Effector CD4-positive, alpha-beta T cell (primary cell): Measurements from ENCODE around the gene ACVR1B.
"Not testable (repeated sequence)": the region's sequence is repeated elsewhere in the genome, so short reads cannot be mapped to it uniquely, and the experiment has no call there.

Source experiments
- DNase-seq: peaks from one replicate; pipeline ENCODE4 v3.0.0-alpha.2; 2020

ACVR1B gene

GRCh38 chr12:51971679-51972421, 20.4 kb downstream of the ACVR1B start:
- no peak for DNase-seq

- no peak for DNase-seq
These were observed 20.9 kb downstream of the ACVR1B start for GRCh38 chr12:51972422-51972812.

GRCh38 chr12:51972849-51973273, 21.4 kb downstream of the ACVR1B start:
- peak; percentile 37 for DNase-seq

GRCh38 chr12:51973560-51973959, 22.1 kb downstream of the ACVR1B start:
- no peak for DNase-seq

GRCh38 chr12:51974646-51975045, 23.1 kb downstream of the ACVR1B start:
- DNase-seq, result no peak

GRCh38 chr12:51975196-51975595, 23.7 kb downstream of the ACVR1B start:
- DNase-seq, result no peak

GRCh38 chr12:51976376-51977160, 25.1 kb downstream of the ACVR1B start:
- no peak for DNase-seq

- no peak for DNase-seq
These were observed 25.8 kb downstream of the ACVR1B start for GRCh38 chr12:51977320-51977753.

GRCh38 chr12:51979306-51979705, 27.8 kb downstream of the ACVR1B start:
- DNase-seq, result not testable (repeated sequence)

- DNase-seq, result peak; percentile 56
These were observed 28.7 kb downstream of the ACVR1B start for GRCh38 chr12:51980051-51980808.

- no peak for DNase-seq
These were observed 29.3 kb downstream of the ACVR1B start for GRCh38 chr12:51980809-51981127.

- DNase-seq, result no peak
These were observed 33.2 kb downstream of the ACVR1B start for GRCh38 chr12:51984657-51985056.

GRCh38 chr12:51985154-51985835, 33.8 kb downstream of the ACVR1B start:
- no peak for DNase-seq

- DNase-seq, result no peak
These were observed 35.3 kb downstream of the ACVR1B start for GRCh38 chr12:51986834-51987233.

GRCh38 chr12:51992246-51992645, 40.7 kb downstream of the ACVR1B start:
- no peak for DNase-seq

GRCh38 chr12:51994539-51994820, 43.0 kb downstream of the ACVR1B start:
- no peak for DNase-seq

- DNase-seq, result no peak
These were observed 43.5 kb downstream of the ACVR1B start for GRCh38 chr12:51994959-51995358.

- no peak for DNase-seq
These were observed 45.6 kb downstream of the ACVR1B start for GRCh38 chr12:51997136-51997535.

- DNase-seq, result no peak
These were observed 51.6 kb downstream of the ACVR1B start for GRCh38 chr12:52003016-52003550.

GRCh38 chr12:52003591-52003990, 52.1 kb downstream of the ACVR1B start:
- no peak for DNase-seq

- no peak for DNase-seq
These were observed 52.6 kb downstream of the ACVR1B start for GRCh38 chr12:52004042-52004648.

- DNase-seq, result no peak
These were observed 53.9 kb downstream of the ACVR1B start for GRCh38 chr12:52005218-52005902.
